GM18505 (cell line): Measurements from ENCODE around the gene CYP27B1.

Experiments
- ATAC-seq: cut with Tn5 transposase; IDR thresholded peaks from one replicate; pipeline ENCODE4 v1.9.1; 2021; ENCODE audit not compliant: unreplicated experiment
- POLR2A ChIP-seq: IDR thresholded peaks from 4 replicates; pipeline ENCODE4 v1.6.1; 2011; ENCODE audit warnings: borderline replicate concordance; ENCODE audit not compliant: insufficient read depth, insufficient read length; ENCODE audit errors: extremely low read depth

Gene CYP27B1

GRCh38 chr12:57803319-57803893 is 36.5 kb upstream of the CYP27B1 start:
- no peak for ATAC-seq
- no peak for TF ChIP-seq POLR2A

- ATAC-seq = no peak
Observed at GRCh38 chr12:57802607-57803006, 35.7 kb upstream of the CYP27B1 start.

DNA sequence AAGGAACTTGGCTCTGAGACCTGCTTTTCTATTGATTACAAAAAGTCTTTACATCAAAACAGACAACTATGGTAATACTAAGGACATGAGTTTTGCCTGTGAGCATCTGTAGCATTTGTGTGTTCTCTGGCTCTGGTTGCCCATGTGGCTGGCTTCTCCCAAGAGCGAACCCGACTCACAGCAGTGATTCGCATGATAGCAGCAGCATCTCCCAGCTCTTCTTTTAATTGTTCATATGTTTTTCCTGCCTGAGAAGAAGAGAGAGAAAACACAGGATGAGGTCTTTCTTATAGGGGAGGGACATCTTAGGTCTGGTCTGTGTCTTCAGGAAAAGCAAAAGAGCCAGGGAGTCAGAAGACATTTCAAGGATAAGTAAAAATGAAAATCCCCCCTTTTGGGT is 34.1 kb upstream of the CYP27B1 start:
- ATAC-seq = no peak

More at GRCh38 chr12:57802607-57803006, 35.7 kb upstream of the CYP27B1 start:
- no peak for TF ChIP-seq POLR2A

DNA sequence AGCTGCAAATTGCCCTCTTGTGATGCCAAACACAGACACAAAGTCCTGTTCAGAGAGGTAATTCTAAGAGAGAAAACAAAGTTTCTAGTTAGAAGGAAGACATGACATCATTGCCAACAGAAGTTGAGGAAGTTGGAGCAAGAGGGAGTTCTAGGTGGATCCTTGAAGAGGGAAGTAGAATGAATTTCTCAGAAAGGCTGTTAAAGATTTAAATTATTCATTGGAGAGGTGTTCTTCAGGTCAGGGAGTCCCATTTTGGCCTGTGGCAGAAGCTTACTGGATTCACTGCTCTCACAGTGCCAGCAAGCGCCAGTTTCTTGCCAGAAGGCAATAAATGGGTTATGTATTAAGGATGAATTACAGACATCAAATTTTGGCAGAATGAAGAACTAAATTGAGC is 31.1 kb upstream of the CYP27B1 start:
- no peak for ATAC-seq
- no peak for TF ChIP-seq POLR2A

More for the DNA sequence above, 34.1 kb upstream of the CYP27B1 start:
- TF ChIP-seq POLR2A = no peak

DNA sequence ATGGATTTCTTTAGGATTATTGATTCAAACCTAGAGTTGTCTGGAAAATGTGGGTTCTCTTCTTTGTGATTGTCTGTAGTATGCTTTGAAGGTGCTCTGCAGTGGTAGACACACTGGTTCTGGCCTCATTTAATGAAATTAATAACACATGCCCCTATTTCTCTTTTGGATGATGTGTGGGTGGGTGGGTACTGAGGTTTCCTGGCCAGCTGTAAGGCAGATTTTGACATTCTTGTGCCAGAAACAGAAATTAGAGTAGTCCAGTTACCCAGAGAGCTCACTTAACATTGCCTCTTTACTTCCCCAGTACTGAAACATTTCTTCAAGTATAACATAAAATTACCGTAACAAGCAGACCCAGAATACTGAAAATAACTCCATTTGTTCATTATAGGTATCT is 30.1 kb upstream of the CYP27B1 start:
- no peak for ATAC-seq
- no peak for TF ChIP-seq POLR2A

DNA sequence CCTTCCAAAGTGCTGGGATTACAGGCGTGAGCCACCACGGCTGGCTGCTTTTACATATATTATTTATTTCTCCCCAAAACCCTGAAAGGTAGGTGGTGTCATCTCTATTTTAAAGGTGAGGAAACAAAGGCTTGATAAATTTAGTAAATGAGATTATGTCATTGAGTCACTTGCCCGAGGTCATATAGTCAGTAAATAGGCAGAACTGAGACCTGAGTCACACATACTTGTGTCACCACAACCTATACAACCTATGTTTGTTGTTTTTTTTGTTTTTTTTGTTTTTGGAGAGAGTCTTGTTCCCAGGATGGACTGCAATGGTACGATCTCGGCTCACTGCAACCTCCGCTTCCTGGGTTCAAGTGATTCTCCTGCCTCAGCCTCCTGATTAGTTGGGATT is 28.5 kb upstream of the CYP27B1 start:
- TF ChIP-seq POLR2A = no peak
- ATAC-seq = no peak

DNA sequence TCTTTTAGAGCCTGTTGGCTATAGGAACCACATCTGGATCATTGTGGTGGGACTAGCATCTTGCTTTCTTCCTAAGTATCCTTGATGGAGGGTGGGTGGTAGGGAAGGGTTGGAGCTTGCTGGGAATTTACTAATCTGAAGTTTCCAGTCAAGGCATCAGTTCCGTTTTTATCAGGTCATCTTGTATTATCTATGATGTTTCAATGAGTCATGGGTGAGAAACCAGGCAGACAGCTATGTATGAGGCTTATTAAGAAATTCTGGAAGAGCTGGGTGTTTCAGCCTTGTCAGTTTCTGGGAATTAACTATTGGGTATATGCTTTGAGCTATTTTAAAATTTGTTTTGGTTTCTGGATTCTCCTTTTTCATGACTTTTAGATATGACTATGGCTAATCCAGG is 27.0 kb upstream of the CYP27B1 start:
- ATAC-seq = no peak
- no peak for TF ChIP-seq POLR2A

DNA sequence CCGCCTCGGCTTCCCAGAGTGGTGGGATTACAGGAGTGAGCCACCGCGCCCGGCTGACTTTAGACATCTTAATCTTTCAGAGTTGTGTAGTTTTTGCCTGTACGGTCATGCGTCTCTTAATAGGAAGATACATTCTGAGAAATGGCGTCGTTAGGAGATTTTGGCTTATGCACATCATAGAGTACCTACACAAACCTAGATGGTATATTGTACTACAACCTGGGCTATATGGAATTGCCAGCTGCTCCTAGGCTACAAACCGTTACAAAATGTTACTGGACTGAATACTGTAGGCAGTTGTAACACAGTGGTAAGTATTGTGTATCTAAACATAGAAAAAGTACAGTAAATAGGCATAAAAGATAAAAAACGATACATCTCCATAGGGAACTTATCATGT is 17.0 kb upstream of the CYP27B1 start:
- ATAC-seq = no peak
- TF ChIP-seq POLR2A = no peak

DNA sequence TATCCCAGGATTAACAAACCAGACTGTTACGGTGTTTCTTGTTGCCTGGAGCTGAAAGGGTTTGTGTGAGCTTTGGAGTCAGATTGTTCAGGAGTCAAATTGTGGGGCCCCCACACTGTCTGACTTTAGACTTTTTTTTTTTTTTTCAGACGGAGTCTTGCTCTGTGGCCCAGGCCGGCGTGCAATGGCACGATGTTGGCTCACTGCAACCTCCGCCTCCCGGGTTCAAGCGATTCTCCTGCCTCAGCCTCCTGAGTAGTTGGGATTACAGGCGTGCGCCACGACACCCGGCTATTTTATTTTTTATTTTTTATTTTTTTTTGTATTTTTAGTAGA is 16.6 kb upstream of the CYP27B1 start:
- TF ChIP-seq POLR2A = no peak

DNA sequence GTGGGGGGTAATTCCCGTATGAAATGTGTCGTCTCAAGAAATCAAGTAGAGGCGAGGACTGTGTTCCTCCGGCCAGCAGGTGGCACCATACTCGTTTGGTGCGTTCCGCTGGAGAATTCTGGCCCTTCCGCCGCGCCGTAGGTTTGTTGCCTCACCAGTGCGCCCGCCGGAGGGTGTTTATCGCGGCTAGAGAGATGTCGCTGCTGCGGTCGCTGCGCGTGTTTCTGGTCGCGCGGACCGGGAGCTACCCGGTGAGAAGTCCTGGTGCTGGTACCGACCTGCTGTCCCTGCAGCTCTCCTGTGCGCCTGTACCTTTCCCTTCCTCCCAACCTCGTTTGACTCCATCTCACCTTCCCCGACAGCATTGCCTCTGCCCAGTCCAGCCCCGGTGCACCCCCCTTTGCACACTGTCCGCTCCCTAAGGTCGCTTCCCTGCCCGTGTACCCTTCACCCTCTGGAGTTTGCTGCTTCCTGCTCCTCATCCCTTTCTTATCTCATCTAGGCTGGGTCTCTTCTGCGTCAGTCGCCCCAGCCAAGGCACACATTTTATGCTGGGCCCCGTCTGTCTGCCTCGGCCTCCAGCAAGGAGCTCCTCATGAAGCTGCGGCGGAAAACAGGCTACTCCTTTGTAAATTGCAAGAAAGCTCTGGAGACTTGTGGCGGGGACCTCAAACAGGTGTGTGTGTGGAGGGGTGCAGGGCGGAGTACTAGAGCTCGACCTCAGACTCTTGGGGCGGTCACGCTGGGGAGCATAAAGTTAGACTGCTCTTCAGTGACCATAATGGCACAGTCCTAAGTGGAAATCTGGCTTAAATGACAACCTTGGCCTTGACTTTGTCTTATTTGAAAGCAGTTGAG is 16.0 kb upstream of the CYP27B1 start, which contains the start of gene TSFM:
TSS of gene TSFM (plus strand) at position 180 of the 858 bp plus-strand sequence. CDS start at position 195, 15 bp downstream.
- ATAC-seq = peak; percentile 88
- peak; percentile 90 for TF ChIP-seq POLR2A

More for the DNA sequence above, 16.6 kb upstream of the CYP27B1 start:
- no peak for ATAC-seq

- TF ChIP-seq POLR2A = no peak
- ATAC-seq = no peak
Observed at GRCh38 chr12:57782243-57782607, 15.3 kb upstream of the CYP27B1 start.

- no peak for TF ChIP-seq POLR2A
- ATAC-seq = no peak
Observed at GRCh38 chr12:57781801-57782200, 14.9 kb upstream of the CYP27B1 start.

DNA sequence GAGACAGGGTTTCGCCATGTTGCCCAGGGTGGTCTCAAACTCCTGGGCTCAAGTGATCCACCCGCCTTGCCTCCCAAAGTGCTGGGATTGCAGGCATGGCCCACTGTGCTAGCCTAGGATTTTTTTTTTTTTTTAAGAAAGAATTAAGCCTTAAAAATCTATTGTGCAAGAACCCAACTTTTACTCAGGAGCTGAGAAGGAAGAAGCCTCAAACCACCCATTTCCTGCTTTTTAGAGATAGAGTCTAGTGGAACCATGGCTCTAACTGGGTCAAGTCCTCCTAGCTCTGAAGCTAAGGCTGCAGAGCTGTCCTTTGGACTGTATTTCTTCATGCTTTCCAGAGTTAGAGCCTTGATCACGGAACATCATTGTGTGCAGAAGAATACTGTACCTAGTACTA is 14.4 kb upstream of the CYP27B1 start:
- ATAC-seq = no peak

DNA sequence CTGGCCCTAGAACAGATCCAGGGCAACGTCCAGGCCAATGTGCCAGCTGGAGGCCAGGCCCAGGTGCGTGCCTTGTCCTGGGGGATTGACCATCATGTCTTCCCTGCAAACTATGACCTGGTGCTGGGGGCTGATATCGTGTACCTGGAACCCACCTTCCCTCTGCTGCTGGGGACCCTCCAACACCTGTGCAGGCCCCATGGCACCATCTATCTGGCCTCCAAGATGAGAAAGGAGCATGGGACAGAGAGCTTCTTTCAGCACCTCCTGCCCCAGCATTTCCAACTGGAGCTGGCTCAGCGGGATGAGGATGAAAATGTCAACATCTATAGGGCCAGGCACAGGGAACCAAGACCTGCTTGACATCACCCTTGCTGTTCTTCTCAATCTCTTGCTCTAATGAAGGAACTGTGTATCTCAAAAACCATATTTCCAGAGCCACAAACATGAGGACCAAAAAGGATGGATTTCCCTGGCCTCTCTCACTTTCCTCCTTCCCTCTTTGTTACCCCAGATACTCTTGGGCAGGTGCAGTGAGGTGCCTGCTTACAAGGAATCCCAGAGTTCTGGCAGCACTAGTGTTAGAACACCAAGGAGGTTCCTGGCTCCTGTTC is 13.5 kb upstream of the CYP27B1 start:
- no peak for ATAC-seq
- TF ChIP-seq POLR2A = no peak

More for the DNA sequence above, 14.4 kb upstream of the CYP27B1 start:
- TF ChIP-seq POLR2A = no peak

DNA sequence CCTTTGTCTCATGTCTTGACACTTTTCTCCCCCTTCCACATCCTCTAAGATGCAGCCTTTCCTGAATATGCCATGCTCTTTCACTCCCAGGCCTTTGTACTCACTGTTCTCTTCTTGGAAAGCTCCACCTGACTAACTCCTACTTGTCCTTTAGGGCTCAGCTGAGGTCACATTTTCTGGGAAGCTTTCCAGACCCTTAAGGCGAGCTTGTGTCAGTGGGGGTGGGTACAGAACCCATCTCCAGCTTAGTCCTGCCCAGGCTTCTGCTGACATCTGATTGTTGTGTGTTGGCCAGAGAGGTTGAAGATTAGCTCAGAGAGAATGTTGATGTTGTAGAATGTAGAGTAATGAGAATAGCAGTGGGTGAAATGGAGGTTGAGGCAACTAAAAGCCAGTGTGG is 12.9 kb upstream of the CYP27B1 start:
- ATAC-seq = no peak

GRCh38 chr12:57777911-57778310 is 11.0 kb upstream of the CYP27B1 start:
- no peak for TF ChIP-seq POLR2A
- ATAC-seq = no peak

More for the DNA sequence above, 12.9 kb upstream of the CYP27B1 start:
- no peak for TF ChIP-seq POLR2A
